Activated gamma-delta T cell (primary cell): Measurements from ENCODE around the gene TNKS2.

ENCODE experiments used
- DNase-seq: peaks from one replicate; lab custom pipeline; 2025; lab: John Stamatoyannopoulos, UW

TNKS2 gene

GRCh38 chr10:91908337-91909116 is 110.3 kb downstream of the TNKS2 start:
- peak; percentile 57 for DNase-seq

GRCh38 chr10:91909117-91909677 is 111.0 kb downstream of the TNKS2 start, which contains the start of gene FGFBP3:
Gene FGFBP3, minus strand, starts transcription at chr10:91909486. Its CDS starts 517 bp downstream, at chr10:91908969.
- DNase-seq = no peak

DNA sequence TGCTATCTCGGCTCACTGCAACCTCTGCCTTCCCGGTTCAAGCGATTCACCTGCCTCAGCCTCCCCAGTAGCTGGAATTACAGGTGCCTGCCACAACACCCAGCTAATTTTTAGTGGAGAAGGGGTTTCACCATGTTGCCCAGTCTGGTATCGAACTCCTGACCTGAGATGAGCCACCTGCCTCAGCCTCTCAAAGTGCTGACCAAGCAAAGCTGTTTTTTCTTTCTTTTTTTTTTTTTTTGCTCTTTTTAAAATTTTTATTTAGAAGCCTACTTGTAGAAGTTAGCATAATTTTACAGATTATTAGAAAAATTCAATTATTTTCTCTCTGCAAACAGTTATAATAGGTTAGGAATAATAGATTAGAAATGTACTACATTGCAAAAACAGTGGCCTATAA is 112.2 kb downstream of the TNKS2 start:
- no peak for DNase-seq
